GM12873 (cell line): Measurements from ENCODE around the gene FAM98C.

Experiments used
- CTCF ChIP-seq: IDR thresholded peaks from 2 replicates; pipeline ENCODE4 v1.5.1; 2012; ENCODE audit warnings: low read depth, mild to moderate bottlenecking, moderate library complexity, low read length, control low read depth; ENCODE audit not compliant: insufficient read depth; ENCODE audit errors: missing control alignments

FAM98C gene

GRCh38 chr19:38405276-38405675 lies 2.4 kb downstream of the FAM98C start:
- TF ChIP-seq CTCF = no peak

- TF ChIP-seq CTCF = no peak
Measured at GRCh38 chr19:38409631-38410133, 6.8 kb downstream of the FAM98C start.

DNA sequence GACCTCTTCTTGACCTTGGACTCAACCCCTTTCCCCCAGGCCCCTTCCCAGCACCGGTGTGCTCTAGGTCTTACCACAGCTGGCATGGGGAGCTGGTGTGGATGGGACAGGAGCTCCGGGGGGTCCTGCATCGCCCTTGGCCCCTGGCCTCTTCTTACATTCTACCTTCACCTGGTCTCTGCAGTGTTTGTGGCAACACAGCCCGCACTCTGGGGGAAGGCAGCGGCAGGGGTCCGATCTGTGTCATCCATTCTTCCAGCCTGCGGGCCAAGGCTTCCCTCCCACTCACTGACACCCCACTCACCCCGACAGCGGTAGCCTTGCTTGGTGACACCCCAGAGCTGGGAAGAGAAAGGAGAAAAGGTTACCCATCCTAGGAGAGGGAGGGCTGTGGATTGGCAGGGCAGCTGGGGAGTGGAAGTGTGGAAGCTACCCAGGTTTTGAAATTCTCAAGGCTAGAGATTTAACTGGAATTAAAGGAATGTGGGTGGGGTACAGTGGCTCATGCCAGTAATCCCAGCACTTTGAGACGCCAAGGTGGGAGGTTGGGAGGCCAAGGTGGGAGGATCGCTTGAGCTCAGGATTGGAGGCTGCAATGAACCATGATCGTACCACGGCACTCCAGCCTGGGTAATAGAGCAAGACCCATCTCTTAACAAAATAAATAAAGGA lies 8.3 kb downstream of the FAM98C start:
- TF ChIP-seq CTCF = no peak

DNA sequence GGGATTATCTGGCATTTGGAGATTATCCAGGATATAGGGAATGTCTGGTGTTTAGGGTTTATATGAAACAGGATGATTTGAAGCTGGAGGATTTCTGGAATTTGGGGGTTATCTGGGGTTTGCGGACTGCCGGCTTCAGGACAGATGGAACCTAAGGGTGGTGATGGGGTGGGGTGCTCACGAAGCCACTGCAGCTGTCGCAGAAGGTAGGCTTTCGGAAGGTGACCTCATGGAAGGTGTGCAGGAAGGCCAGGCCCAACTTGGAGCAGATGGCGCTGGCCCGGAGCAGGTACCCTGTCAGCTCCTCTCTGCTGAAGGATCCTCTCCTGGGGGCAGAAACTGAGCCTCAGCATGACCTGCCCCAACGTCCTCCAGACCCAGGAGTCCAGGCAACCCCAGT lies 9.6 kb downstream of the FAM98C start:
- no peak for TF ChIP-seq CTCF

- TF ChIP-seq CTCF = no peak
Measured at GRCh38 chr19:38412961-38413360, 10.1 kb downstream of the FAM98C start.

DNA sequence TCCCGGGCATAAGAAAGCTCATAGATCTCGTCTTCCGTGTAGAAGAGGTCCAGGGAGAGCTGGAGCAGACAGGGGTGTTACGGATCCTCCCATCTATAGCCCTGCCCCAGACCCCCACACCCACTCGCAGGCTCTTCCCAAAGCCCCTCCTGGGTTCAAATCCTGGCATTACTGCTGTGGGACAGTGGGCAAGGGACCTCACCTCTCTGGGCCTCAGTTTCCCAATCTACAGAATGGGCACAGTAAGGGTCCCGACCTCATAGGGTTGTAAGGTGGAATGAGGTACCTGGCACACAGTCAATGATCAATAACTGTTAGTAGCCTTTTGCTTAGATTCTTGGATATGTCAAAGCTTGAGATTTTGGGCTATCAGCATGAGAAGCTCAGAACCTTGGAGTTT lies 10.5 kb downstream of the FAM98C start:
- no peak for TF ChIP-seq CTCF

- TF ChIP-seq CTCF = no peak
Measured at GRCh38 chr19:38417146-38417543, 14.3 kb downstream of the FAM98C start.
